Thyroid gland (tissue), 4 donors: ENCODE results near the gene SH3TC1.

Experiments used
- POLR2A ChIP-seq, 2 donors: fragments of 450-650 bp; IDR thresholded peaks; one replicate each; pipeline ENCODE4 v1.6.1; 2017; ENCODE audit warnings: antibody characterized with exemption in 2 of 2, mild to moderate bottlenecking in 2 of 2, moderate library complexity in 1 of 2
- TF ChIP-seq, protein P1 (sequence below), 6 experiments: fragments of 200-600 bp in 3 of 6; fragments of 450-650 bp in 3 of 6; sonication (generic) in 3 of 6; IDR thresholded peaks; one replicate each; pipeline ENCODE4 v1.5.1; 2016 to 2019; ENCODE audit warnings: antibody characterized with exemption in 6 of 6, mild to moderate bottlenecking in 2 of 6, inconsistent platforms in 1 of 6, moderate library complexity in 1 of 6

DNA sequence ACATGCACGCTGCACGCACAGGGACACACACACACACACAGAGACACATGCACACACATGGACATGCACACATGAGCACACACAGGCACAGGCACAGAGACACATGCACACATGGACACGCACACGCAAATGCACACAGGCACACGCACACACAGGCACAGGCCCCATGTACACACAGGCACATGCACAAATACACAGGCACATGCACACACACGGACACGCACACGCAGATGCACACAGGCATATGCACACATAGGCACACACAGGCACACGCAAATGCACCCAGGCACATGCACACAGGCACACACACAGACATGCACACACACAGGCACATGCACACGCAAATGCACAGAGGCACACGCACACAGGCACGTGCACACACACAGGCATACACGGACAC is 40.1 kb downstream of the SH3TC1 start:
- no peak for TF ChIP-seq POLR2A (IDR thresholded peaks at IDR 0.05)
- TF ChIP-seq, protein P1, sequence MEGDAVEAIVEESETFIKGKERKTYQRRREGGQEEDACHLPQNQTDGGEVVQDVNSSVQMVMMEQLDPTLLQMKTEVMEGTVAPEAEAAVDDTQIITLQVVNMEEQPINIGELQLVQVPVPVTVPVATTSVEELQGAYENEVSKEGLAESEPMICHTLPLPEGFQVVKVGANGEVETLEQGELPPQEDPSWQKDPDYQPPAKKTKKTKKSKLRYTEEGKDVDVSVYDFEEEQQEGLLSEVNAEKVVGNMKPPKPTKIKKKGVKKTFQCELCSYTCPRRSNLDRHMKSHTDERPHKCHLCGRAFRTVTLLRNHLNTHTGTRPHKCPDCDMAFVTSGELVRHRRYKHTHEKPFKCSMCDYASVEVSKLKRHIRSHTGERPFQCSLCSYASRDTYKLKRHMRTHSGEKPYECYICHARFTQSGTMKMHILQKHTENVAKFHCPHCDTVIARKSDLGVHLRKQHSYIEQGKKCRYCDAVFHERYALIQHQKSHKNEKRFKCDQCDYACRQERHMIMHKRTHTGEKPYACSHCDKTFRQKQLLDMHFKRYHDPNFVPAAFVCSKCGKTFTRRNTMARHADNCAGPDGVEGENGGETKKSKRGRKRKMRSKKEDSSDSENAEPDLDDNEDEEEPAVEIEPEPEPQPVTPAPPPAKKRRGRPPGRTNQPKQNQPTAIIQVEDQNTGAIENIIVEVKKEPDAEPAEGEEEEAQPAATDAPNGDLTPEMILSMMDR (IDR thresholded peaks at IDR 0.05): no peak
